Activated CD8-positive, alpha-beta memory T cell treated with anti-CD3 and anti-CD28 coated beads, Interleukin-2, amount 50 U/mL, for 24 hours (primary cell): ENCODE data around the gene NR2C2.
A peak's percentile ranks its signal among the peaks of the same experiment; 100 is the strongest.

ENCODE experiments used
- DNase-seq: peaks from one replicate; pipeline ENCODE4 v3.0.0-alpha.2; 2020; ENCODE audit errors: extremely low read depth

The NR2C2 gene

DNA sequence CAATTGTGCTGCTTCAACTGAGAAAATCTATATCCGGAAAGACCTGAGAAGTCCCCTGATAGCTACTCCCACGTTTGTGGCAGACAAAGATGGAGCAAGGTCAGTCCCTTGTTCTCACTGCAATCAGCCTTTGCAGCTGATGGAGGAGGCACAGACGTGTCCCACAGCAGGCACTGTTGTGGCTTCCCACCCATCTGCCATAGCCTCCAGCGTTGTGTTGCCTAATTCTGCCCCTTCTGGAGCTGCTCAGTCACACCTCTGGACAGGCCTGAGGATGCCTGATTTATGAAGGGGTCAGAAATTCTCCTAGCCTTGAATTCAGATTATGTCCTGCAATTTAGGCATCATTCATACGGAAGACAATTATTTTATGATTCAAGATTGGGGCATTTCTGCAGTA is 75.9 kb downstream of the NR2C2 start:
- no peak for DNase-seq

DNA sequence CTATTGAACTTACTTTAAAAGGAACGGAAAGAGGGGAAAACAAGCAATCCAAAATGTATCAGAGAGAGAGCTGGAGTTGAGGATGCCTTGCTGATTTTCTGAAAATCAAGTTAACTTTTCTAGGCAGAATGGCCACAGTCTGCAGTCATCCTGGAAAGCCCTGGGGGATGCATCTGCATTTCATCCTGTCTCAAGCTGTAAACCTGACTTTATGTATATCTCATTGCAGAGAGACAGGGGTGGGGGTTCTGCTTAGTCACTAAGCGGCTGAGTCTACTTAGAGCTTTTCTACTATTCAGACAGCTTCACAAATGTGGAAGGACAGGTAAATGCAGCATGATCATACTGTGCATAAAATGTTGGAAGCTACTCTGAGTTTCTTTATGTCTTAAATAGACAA is 76.3 kb downstream of the NR2C2 start:
- no peak for DNase-seq

DNA sequence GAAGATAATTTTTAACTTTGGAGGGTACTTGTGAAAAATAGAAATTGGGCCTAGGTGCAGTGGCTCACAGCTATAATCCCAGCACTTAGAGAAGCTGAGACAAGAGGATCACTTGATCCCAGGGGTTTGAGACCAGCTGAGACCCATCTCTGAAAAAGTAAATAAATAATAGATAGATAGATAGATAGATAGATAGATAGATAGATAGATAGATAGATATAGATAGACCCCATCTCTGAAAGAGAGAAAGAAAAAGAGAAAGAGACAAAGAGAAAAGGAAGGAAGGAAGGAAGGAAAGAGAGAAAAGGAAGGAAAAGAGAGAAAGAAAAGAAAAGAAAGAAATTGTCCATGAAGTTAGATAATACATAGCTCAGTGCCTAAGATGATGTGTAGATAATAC is 82.2 kb downstream of the NR2C2 start:
- DNase-seq, result no peak

DNA sequence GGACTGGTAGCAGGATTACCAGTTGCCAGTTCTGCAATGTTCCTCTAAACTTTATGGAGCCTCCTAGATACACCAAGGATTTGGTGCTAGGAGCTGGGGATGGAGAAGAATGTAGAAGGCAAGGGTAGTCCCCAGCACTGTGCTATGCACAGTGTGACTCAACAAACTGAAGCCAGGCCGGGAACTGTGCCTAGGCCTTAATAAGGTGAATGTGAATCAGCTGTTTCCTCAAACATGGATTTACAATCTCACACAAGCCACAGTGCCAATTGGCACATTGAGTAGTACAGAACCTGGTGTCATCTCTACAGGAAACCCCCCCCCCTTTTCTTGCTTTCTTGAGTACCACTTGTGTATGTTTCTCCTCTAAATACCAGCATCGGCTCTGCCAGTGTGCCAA is 85.3 kb downstream of the NR2C2 start:
- no peak for DNase-seq

DNA sequence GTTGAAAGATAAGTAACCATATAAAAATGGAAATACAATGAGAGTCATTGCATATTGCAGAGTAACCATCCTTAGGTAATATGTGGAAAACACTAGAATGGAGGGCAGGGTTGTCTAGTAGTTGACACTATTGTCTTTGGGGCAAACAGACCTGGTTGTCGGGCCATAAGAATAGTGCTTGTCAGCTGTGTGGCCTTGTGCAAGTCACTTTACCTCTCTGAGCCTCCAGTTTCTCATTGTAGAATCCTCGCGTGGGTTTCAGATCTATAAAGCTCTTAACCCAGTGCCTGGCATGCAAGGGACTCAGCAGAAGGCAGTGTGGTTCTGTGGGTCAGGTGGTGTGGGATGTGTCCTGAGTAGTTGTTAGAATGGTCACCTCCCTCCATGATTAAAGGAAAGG is 85.7 kb downstream of the NR2C2 start:
- DNase-seq, result no peak

DNA sequence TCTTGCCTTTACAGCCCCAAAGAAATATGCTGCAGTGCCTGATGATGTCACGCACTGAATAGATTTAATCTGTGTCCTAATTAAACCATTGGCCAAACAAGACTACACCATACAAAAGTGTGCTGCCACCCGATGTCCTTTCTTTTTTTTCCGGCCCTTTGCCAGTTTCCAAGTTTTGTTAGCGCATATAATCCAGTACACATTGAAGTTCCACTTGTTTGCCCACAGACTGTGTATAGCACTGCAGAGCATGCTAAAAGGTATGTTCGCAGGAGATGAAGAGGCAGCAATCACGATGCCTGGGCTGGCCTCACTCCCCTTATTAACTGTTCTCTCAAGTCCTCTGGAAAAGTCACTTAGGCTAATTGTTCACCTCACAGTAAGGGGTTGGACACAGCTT is 90.9 kb downstream of the NR2C2 start:
- no peak for DNase-seq

DNA sequence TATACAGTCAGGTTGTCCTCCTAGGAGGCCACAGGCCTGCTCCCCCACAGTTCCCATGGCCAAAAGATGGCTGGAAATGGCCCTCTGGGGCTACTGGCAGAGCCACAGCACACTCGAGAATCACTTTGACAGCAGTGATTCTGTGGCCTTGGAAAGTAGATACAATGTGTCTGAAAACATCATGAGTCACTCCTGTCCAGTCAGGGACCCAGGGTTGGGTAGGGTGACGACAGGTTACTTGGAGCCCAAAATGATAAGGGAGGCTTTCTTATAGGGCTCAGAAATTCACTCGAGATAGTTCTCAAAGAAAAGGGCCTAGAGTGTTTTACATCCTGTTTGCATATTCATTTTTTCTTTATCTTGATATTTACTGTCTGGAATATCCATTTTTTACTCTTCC is 93.5 kb downstream of the NR2C2 start:
- DNase-seq, result no peak

DNA sequence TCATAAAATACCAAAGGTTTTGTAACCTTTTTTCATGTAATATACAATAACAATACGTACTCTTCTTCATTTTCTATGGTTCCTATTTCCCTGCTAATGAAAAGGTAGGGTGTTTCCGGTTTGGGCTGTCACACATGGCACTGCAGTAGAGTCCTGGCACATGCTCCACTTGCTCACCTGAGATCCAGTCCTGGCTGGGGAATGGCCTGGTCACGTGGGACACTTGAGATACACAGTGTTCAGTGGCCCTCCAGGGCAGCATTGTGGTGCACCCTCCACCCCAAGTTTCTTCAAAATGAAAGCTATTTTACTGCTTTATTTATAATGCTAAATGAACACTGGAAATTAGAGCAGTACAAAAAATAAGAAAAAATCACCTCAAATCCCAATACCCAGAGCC is 94.6 kb downstream of the NR2C2 start:
- DNase-seq, result no peak

DNA sequence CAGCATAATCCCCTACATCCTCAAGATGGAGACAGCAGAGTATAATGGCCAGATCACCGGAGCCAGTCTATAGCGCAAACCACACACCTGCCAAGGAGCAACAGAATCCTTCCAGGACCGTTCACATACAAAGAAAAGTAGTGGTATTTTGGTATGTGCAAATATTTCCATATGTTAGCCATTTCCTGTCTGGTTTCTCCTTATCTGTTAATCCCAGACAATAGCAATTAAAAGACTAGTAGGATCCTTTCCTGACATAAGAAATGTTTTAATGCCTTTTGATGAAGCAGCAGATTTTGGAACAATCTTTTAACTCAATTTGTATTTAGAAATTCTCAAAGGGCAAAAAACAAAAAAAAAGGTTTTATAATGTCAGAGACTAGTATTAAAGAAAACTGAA is 95.6 kb downstream of the NR2C2 start:
- DNase-seq, result no peak

DNA sequence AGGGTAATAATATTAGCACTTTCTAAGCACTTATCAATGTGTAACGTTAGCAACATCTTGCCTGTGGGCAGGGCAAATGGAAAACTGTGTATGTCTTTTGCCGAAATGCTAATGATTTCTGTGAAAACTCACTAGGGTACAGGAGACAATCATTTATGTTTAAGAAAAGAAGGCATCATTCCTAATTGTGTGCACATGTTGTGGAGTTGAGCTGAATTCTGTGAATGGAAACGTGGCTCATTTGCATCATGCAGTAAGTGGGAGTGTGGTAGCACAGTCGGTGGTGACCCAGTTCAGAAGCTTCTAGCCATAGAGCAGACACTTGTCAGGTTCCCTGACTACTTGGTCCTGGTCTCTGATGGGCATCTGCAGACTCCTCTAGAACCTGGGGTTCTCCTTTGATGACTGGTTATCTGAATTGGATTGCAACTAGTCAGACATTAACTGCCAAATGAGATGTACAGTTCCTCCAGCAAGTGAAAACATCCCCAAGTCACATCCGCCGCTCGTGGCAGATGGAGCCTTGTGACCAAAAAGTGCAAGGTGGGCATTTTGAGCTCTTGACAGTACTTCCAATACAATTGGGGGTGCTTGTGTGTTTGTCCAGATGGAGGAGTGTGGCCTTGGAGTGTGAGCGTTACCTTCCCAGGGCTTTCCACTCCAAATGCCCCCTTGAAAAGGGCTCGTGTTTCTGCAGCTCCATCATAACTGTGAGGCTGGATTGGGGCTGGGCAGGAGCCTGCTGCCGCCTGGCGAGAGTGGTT is 96.2 kb downstream of the NR2C2 start:
- no peak for DNase-seq

DNA sequence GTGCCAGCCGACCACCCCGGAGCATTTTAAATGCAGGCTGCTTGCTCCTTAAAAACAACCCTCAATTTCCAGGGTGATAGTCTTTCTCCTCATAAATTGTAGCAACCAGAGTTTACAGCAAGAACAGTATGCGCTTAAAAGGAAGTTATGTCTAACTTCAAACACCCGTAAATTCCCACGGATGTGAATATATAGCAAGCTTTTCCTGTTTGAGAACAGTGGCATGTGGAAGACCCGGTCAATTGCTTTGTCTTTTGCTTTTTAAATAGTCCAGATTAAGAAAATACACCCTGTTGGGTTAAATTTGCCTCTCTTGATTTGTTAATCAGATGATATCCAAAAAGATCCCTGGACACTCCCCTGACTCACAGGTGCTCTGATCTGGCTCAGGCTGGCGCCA is 96.9 kb downstream of the NR2C2 start:
- no peak for DNase-seq

DNA sequence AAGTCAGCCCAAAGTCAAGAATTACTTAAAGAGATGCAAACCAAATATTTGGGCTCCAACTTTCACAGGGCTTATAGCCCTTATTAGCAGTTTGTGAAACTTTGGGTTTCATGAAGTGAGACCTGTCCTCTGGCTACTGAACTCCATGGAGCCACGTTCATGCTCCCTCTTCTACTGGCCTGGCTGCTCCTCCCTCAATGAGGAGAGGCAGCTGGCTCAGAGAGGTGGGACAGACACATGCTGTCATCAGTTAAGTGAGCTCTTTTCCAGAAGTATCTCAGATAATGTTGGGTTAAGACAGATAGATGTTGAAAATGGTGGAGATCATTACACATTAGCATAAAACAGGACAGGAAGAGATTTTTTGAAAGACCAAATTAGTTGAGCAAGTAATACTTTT is 98.3 kb downstream of the NR2C2 start:
- no peak for DNase-seq

DNA sequence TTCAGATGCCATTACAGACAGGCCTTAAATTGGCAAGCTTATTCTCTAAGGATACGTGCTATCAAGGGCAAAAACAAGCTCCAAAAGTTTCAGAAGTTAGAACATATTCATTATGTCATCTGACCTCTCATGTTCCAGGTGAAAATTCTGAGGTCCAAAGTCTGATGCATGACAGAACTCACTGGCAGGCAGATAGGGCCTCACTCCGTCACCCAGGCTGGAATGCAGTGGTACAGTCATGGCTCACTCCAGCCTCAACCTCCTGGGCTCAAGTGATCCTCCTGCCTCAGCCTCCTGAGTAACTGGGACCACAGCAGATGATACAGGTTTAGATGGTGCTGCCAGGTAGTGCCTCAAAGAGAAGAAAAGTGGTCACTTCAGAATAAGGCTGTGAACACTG is 102.2 kb downstream of the NR2C2 start:
- DNase-seq, result no peak

DNA sequence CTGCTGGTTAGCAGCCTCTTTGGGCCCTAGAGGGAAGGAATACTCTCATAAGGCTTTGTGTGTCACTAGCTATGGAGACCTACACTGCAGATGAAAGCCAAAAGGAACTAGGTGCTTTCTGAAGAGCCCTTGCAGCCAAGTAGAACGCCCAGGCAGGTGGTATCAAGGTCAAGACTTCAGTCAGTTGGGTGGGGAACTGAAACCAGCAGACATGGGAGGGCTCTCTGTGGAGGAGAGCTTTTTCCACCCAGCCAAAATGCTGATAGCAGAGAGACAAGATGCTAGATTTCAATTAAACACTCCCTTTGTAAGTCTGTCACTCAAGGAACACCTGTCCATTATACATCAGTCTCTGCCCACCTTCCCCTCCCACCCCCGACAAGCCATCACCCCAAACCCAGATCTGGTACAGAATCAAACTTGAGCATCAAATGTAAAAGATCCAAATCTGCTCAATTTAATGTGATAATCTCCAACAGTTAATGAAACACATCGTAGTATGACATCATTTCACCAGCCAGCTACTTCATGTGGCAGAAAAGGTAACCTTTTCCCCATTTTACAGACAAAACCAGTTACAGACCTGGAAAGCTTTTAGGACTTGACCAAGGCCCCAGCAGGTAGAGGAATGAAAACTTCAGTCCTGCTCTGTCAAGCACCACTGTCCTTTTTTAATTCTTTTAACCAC is 103.2 kb downstream of the NR2C2 start:
- no peak for DNase-seq

DNA sequence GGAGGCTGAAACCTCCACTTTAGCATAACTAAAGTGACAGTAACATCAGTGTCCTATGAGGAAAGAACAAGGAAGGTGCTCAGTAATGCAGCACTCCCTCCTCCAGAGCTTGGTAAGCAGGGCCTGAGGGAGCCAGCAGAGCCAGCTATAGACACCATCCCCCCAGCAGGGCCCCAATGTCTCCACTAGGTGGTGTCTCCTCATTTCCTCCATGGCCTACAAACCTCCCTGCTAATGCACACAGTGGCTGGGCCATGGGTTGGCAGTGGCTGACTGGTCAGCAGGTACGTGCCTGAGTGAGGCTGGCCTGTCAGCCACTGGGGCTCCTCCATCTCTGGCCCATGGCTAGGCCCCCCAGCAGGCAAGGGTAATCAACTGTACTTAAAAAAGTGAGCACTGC is 104.1 kb downstream of the NR2C2 start:
- DNase-seq, result no peak

DNA sequence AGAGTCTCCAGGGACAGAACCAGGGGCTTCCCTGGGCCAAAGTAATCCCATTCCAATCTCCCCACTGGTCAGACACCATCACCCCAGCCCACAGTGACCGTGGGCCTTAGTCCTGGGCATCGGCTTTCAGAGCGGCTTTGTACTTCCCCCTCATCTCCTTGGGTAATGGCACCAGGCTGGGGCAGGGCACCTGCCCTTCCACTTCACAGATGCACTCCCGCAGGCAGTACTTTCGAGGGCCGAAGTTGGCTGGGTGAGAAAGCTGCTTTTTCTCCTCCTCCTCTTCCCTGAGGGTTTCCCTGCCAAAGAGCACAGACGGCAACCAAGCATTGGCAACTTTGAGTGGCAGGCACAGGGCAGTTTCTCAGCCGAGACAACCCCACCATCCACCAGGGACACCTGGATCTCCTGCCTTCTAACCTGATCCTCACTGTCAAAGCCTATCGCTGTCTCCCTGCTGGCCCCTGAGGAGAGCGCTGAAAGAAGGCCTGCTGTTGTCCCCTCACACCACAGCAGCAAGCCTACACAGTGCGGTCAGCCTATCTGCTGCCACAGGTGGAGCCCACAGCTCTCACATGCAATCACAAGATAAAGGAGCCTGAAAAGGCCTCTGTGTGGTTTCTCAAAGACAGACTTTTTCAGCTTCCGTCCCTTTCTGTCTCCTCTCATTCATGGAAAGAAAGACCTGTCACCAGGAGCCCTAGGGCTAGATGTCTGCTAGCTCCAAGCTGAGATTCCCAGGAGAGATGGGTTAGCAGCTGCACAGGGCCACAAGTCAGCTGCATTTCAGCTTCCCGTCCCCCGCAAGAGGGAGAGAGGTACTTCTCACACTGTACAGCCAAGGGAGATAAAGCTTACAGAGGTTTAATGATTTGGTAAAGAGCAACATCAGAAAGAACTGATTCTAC is 105.2 kb downstream of the NR2C2 start:
- DNase-seq, result no peak

DNA sequence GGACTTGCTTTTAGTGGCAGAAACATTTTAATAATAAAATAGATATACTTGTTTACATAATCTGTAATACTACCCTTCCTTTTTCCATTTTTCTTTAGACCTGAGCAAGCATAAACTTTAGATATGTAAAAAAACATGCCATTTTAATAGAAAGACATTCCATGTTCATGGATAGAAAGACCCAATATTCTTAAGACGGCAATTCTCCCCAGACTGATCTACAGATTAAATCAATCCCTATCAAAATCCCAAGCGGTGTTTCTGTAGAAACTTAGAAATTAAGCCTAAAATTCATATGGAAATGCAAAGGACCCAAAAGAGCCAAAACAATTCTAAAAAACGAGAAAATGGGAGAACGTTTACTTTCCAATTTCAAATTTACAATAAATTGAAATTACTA is 106.2 kb downstream of the NR2C2 start:
- no peak for DNase-seq

DNA sequence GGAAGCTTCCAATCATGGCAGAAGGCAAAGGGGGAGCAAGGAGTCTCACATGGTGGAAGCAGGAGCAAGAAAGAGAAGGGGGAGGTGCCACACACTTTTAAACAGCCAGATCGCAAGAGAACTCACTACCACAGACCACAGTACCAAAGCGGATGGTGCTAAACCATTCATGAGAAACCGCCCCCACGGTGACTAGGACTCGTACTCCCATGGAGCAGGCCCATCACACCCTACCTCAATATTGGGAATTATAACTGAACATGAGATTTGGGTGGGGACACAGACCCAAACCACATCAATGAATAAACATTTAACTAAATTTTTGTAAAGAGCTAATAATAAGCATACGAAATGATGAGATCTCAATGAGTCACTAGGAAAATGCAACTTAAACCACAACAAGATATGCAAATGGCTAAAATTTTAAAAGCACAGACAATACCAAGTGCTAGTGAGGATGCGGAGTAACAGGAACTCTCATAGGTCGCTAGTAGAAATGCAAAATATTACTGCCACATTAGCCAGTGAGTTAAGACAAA is 107.7 kb downstream of the NR2C2 start:
- DNase-seq, result peak; percentile 56

DNA sequence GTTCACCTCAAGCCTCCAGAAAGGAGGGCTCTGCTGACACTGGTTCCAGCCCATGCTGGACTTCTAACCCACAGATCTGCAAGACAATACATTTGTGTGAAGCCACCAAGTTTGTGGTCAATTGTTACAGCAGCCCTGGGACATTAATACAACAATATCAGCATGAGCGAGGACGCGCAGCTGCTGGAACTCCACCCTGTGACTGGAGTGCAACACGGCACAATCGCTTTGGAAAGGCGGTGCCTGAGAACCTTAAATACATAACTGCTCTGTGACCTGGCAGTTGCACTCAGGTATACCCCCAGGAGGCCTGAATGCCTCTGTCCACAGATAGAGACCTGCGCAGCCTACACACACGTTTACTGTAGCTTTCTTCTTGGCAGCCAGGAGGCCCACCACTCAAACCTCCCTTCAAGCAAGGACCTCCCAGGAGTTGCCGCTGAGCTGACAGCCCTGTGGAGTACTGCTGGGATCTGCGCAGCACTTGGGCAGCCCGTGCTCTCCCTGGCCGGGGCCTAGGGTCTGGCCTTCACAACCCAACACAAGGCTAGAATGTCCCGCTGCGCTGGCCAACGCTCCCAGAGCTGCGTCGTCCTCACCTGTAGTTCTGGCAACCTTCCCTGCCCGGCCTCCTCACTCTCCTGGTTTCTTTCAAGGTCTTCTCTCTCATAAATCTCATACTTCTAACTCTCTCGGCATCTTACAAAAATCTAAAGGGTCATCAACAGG is 109.5 kb downstream of the NR2C2 start:
- DNase-seq, result no peak

DNA sequence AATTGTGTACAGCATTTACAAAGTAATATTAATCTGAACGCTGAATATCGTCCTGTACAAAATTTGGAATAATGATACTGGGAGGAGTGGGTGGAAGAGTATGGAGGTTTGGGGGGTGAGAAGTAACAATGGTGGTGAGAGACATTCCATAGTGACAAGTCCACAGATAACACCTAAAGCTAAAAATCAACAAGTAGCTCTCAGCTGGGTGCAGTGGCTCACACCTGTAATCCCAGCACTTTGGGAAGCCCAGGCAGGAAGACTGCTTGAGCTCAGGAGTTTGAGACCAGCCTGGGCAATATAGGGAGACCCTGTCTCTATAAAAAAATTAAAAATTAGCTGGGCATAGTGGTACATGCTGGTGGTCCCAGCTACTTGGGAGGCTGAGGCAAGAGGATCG is 112.6 kb downstream of the NR2C2 start:
- no peak for DNase-seq

DNA sequence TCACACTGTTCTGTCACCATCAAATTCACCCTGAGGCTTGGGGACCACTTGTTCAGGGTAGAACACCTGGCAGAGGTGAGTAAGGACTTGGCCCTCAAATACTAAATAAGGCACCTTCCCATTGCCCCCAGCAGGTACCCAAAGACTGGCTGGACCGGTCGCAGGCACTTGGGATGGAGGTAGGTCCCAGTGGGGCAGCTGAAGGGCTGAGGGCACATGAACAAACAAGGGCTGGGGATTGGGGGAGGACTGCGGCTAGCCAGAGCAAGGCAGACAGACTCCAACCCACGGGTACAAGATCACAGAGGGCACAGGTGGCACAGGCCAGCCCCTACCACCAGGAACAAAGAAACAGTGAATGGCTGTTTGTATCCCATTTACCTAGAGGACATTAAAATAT is 115.9 kb downstream of the NR2C2 start:
- DNase-seq, result no peak
